GM12891 (cell line): ENCODE measurements around the gene PCOLCE2.

Source experiments
- POLR2AphosphoS5 ChIP-seq: IDR thresholded peaks from 2 replicates; pipeline ENCODE4 v1.6.1; 2011; ENCODE audit warnings: low read depth, low read length, control low read depth
- TAF1 ChIP-seq: IDR thresholded peaks from 2 replicates; pipeline ENCODE4 v1.6.1; 2011; ENCODE audit warnings: low read depth, low read length, control low read depth

DNA sequence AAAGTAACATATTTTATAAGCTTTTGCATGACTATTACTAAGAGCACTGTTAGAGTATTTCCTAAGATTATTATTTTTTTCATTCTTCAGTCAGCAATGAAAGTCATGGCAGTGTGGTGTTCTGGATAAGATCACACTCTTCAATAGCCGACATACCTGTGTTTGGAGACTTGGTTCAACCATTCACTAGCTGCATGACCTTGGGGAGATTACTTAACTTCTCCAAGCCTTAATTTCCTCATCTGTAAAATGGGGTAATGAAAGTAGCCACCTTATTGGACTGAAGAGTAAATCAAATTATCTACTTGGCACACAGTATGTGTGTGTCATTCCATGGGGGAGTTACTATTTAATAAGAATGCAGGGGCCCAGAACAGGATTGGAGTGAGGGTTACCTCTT lies 24.5 kb upstream of the PCOLCE2 start:
- TF ChIP-seq TAF1 (no peak), POLR2AphosphoS5 (no peak)
